ENCODE results near the gene DCUN1D3.
A peak's percentile ranks its signal among the peaks of the same experiment; 100 is the strongest.
"Not testable (repeated sequence)": the region's sequence is repeated elsewhere in the genome, so short reads cannot be mapped to it uniquely, and the experiment has no call there.

The DCUN1D3 gene

GRCh38 chr16:20818929-20819585, 81.1 kb downstream of the DCUN1D3 start:
- no peak for DNase-seq

GRCh38 chr16:20814784-20815183, 85.4 kb downstream of the DCUN1D3 start:
- DNase-seq = no peak

- no peak for DNase-seq
Measured at GRCh38 chr16:20812510-20812909, 87.6 kb downstream of the DCUN1D3 start.

DNA sequence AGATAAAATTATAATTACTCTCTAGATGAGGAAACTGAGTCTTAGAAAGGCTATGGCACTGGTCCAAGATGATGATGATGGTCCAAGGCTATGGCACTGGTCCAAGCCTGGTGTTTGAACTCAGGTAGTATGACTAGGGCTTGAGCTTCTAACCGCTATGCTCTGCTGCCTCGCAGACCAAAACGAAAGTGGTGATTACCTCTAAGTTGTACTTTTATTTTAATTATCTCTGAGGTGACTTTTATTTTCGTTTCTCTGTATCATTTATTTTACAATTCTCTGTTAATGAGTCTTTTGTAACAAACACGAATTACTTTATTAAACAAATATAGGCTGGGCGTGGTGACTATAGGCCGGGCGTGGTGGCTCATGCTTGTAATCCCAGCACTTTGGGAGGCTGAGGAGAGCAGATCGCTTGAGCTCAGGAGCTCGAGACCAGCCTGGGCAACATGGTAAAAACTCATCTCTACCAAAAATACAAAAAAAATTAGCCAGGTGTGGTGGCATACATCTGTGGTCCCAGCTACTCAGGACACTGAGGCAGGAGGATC, 88.2 kb downstream of the DCUN1D3 start:
- no peak for DNase-seq

DNA sequence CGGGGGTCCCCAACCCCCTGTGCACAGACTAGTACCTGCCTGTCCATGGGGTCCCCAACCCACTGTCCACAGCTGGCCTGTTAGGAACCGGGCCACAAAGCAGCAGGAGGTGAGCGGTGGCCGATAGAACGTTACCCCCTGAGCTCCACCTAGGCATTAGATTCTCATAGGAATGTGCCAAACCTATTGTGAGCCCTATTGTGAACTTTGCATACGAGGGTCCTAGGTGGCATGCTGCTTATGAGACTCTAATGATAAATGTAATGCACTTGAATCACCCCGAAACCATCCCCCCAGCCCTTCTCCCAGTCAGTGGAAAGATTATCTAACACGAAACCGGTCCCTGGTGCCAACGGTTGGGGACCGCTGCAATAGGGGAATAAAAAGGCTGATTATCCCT, 92.3 kb downstream of the DCUN1D3 start:
- DNase-seq = no peak

DNA sequence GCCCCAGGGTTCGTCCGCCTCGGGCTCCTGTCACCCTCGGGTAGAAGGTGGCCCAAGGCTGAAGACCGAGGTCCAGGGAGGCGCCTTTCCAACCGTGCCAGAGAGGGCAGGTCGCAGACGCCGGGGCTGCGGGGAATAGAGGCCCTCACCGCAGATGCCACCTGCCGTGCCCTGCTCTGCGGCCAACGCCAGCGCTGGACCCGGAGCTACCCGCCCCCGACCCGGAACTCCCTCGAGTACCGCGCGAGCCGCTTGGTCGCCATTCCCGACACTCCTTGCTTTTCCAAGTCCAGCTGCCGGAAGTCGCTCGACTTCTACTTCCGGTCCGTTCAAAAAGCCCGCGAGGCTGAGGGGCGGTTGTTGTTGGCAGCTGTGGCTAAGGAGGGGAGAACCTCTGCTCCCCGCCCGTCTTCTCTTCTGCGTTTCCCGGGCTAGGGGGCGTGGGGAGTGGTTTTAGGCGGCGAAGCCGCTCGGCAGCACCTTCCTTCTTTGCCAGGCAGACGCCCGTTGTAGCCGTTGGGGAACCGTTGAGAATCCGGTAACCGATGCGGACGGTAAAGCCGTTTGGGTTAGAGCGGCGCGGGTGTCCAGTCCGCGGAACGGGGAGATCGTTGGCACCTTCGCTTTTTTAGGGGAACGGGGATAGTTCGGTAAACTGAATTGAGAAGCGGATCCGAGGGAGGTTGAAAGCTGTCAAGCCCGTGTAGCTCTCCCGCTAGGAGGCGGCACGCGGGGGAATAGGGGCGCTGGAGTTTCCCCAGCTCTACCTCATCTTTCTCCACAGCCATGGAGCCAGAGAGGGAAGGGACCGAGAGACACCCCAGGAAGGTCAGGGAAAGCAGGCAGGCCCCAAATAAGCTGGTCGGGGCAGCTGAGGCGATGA, 93.7 kb downstream of the DCUN1D3 start, which contains the start of the genes ERI2 and REXO5:
Gene ERI2, minus strand, starts transcription at position 305 of the 883 bp plus-strand sequence. Its CDS starts 42 bp downstream, at position 263.
Gene REXO5, plus strand, starts transcription at position 360 of the 883 bp plus-strand sequence. Its CDS starts 427 bp downstream, at position 787.
- DNase-seq = peak; percentile 84

DNA sequence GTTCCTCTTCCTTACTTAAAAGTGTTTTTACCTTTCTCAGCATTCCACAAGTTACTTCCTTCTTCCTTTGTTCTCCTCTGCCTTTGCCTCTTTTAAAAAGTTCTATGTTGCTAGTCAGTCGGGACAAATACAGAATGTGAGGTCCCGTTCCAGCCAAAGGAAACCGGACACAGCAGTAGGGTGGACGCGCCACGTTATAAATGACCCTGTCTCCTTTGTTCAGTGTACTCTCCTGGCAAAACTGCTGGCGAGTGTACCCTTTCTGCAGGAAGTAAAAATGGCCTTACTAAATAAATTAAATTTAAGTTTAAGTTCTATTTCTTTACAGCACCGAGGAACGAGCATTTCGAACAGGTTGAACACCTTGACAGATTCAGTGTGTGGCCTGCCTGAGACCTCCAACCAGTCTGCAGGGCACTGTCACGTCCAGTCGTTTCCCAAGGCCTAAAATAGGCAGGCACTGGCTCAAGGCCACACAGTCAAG, 94.4 kb downstream of the DCUN1D3 start:
- DNase-seq = not testable (repeated sequence)
